HEK293 (cell line): ENCODE measurements around the gene CHD1.

Experiments used
- MYNN ChIP-seq: fragments of 450-650 bp; formaldehyde crosslinking; IDR thresholded peaks from 2 replicates; pipeline ENCODE4 v1.5.1; 2016; ENCODE audit warnings: missing biosample characterization, missing genetic modification characterization, borderline replicate concordance
- SALL2 ChIP-seq: fragments of 450-650 bp; formaldehyde crosslinking; IDR thresholded peaks from 2 replicates; pipeline ENCODE4 v1.5.0; 2017; ENCODE audit warnings: missing biosample characterization, mild to moderate bottlenecking, missing genetic modification characterization, borderline replicate concordance
- YY1 ChIP-seq: fragments of 450-650 bp; formaldehyde crosslinking; IDR thresholded peaks from 2 replicates; pipeline ENCODE4 v1.5.1; 2018; ENCODE audit warnings: missing biosample characterization, missing genetic modification characterization
- ZNF274 ChIP-seq, 2 experiments: fragments of 200-500 bp in 1 of 2; fragments of 450-650 bp in 1 of 2; sonication (Bioruptor generic) in 1 of 2; formaldehyde crosslinking in 1 of 2; IDR thresholded peaks; 2 replicates each; pipeline versions ENCODE4 v1.5.1 to v1.6.1; 2014 to 2016; ENCODE audit warnings: borderline replicate concordance in 1 of 2, inconsistent platforms in 1 of 2, low read length in 1 of 2, missing biosample characterization in 1 of 2, missing genetic modification characterization in 1 of 2
- ZNF324 ChIP-seq: fragments of 450-650 bp; formaldehyde crosslinking; IDR thresholded peaks from 2 replicates; pipeline ENCODE4 v1.5.1; 2016; ENCODE audit warnings: missing biosample characterization, missing genetic modification characterization
- ZNF391 ChIP-seq: fragments of 450-650 bp; formaldehyde crosslinking; IDR thresholded peaks from 2 replicates; pipeline ENCODE4 v1.5.1; 2016; ENCODE audit warnings: low read depth, missing biosample characterization, missing genetic modification characterization, borderline replicate concordance
- ZNF529 ChIP-seq: fragments of 450-650 bp; formaldehyde crosslinking; IDR thresholded peaks from 2 replicates; pipeline ENCODE4 v1.5.1; 2017; ENCODE audit warnings: missing genetic modification characterization, missing biosample characterization; ENCODE audit not compliant: insufficient replicate concordance
- ZNF549 ChIP-seq: fragments of 450-650 bp; IDR thresholded peaks from 2 replicates; pipeline ENCODE4 v1.5.1; 2018; ENCODE audit warnings: missing biosample characterization, missing genetic modification characterization, mild to moderate bottlenecking, inconsistent platforms, moderate library complexity
- ZSCAN23 ChIP-seq: fragments of 450-650 bp; formaldehyde crosslinking; IDR thresholded peaks from 2 replicates; pipeline ENCODE4 v1.5.1; 2016; ENCODE audit warnings: missing biosample characterization, missing genetic modification characterization
- TF ChIP-seq, protein P1 (sequence below): fragments of 450-650 bp; formaldehyde crosslinking; IDR thresholded peaks from 2 replicates; pipeline ENCODE4 v1.5.1; 2016; ENCODE audit warnings: missing biosample characterization, missing genetic modification characterization
- TF ChIP-seq, protein P2 (sequence below): fragments of 450-650 bp; IDR thresholded peaks from 2 replicates; pipeline ENCODE4 v1.5.1; 2018; ENCODE audit warnings: missing biosample characterization, mild to moderate bottlenecking, missing genetic modification characterization
- TF ChIP-seq, protein P3 (sequence below): fragments of 450-650 bp; formaldehyde crosslinking; IDR thresholded peaks from 2 replicates; pipeline ENCODE4 v1.5.1; 2016; ENCODE audit warnings: missing biosample characterization, missing genetic modification characterization
- TF ChIP-seq, protein P4 (sequence below): fragments of 450-650 bp; formaldehyde crosslinking; IDR thresholded peaks from 2 replicates; pipeline ENCODE4 v1.5.1; 2016; ENCODE audit warnings: missing biosample characterization, missing genetic modification characterization

DNA sequence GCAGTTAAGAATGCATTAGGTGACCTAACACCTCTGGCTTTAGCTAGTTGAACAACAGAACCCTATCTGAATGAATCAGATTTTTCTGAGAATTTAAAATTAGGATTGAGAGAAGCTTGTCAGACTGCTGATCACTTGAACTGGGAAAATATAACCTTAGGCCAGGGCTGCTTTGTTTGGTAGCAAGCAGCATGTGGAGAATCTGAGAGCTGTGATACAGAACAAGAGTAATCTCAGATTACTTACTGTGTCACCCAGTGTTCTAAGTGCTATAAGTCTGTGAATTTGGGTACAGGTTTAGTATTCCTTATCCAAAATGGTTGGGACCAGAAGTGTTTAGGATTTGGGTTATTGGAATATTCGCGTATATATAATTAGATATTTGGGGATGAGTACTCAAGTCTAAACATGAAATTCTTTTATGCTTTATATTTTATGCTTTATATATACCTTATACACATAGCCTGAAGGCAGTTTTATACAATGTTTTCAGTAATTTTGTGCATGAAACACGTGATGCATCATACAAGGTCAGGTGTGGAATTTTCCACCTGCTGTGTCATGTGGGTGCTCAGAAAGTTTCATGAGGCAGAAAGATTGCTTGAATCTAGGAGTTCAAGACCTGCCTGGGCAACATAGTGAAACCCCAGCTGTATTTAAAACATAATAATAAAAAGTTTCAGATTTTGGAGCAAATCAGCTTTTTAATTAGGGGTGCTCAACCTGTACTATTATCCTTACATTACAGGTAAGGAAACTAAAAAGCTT is 8.3 kb upstream of the CHD1 start:
- TF ChIP-seq, protein P1, sequence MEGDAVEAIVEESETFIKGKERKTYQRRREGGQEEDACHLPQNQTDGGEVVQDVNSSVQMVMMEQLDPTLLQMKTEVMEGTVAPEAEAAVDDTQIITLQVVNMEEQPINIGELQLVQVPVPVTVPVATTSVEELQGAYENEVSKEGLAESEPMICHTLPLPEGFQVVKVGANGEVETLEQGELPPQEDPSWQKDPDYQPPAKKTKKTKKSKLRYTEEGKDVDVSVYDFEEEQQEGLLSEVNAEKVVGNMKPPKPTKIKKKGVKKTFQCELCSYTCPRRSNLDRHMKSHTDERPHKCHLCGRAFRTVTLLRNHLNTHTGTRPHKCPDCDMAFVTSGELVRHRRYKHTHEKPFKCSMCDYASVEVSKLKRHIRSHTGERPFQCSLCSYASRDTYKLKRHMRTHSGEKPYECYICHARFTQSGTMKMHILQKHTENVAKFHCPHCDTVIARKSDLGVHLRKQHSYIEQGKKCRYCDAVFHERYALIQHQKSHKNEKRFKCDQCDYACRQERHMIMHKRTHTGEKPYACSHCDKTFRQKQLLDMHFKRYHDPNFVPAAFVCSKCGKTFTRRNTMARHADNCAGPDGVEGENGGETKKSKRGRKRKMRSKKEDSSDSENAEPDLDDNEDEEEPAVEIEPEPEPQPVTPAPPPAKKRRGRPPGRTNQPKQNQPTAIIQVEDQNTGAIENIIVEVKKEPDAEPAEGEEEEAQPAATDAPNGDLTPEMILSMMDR, result no peak
- TF ChIP-seq ZNF324 (tag by site-specific recombination) (no peak), ZNF549 (tag by site-specific recombination) (no peak), ZNF274 (IDR thresholded peaks at IDR 0.05; ENCODE audit: low read length) (no peak), ZNF274 (tag by site-specific recombination; IDR thresholded peaks at IDR 0.05; ENCODE audit: borderline replicate concordance) (no peak), MYNN (tag by site-specific recombination) (no peak), SALL2 (tag by site-specific recombination) (no peak), YY1 (tag by site-specific recombination) (no peak), ZNF391 (tag by site-specific recombination) (no peak), ZSCAN23 (tag by site-specific recombination) (no peak), ZNF529 (tag by site-specific recombination) (no peak)
- TF ChIP-seq, protein P2, sequence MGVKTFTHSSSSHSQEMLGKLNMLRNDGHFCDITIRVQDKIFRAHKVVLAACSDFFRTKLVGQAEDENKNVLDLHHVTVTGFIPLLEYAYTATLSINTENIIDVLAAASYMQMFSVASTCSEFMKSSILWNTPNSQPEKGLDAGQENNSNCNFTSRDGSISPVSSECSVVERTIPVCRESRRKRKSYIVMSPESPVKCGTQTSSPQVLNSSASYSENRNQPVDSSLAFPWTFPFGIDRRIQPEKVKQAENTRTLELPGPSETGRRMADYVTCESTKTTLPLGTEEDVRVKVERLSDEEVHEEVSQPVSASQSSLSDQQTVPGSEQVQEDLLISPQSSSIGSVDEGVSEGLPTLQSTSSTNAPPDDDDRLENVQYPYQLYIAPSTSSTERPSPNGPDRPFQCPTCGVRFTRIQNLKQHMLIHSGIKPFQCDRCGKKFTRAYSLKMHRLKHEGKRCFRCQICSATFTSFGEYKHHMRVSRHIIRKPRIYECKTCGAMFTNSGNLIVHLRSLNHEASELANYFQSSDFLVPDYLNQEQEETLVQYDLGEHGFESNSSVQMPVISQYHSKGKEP (tag by site-specific recombination), result no peak
- TF ChIP-seq, protein P3, sequence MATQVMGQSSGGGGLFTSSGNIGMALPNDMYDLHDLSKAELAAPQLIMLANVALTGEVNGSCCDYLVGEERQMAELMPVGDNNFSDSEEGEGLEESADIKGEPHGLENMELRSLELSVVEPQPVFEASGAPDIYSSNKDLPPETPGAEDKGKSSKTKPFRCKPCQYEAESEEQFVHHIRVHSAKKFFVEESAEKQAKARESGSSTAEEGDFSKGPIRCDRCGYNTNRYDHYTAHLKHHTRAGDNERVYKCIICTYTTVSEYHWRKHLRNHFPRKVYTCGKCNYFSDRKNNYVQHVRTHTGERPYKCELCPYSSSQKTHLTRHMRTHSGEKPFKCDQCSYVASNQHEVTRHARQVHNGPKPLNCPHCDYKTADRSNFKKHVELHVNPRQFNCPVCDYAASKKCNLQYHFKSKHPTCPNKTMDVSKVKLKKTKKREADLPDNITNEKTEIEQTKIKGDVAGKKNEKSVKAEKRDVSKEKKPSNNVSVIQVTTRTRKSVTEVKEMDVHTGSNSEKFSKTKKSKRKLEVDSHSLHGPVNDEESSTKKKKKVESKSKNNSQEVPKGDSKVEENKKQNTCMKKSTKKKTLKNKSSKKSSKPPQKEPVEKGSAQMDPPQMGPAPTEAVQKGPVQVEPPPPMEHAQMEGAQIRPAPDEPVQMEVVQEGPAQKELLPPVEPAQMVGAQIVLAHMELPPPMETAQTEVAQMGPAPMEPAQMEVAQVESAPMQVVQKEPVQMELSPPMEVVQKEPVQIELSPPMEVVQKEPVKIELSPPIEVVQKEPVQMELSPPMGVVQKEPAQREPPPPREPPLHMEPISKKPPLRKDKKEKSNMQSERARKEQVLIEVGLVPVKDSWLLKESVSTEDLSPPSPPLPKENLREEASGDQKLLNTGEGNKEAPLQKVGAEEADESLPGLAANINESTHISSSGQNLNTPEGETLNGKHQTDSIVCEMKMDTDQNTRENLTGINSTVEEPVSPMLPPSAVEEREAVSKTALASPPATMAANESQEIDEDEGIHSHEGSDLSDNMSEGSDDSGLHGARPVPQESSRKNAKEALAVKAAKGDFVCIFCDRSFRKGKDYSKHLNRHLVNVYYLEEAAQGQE (tag by site-specific recombination), result no peak
- TF ChIP-seq, protein P4, sequence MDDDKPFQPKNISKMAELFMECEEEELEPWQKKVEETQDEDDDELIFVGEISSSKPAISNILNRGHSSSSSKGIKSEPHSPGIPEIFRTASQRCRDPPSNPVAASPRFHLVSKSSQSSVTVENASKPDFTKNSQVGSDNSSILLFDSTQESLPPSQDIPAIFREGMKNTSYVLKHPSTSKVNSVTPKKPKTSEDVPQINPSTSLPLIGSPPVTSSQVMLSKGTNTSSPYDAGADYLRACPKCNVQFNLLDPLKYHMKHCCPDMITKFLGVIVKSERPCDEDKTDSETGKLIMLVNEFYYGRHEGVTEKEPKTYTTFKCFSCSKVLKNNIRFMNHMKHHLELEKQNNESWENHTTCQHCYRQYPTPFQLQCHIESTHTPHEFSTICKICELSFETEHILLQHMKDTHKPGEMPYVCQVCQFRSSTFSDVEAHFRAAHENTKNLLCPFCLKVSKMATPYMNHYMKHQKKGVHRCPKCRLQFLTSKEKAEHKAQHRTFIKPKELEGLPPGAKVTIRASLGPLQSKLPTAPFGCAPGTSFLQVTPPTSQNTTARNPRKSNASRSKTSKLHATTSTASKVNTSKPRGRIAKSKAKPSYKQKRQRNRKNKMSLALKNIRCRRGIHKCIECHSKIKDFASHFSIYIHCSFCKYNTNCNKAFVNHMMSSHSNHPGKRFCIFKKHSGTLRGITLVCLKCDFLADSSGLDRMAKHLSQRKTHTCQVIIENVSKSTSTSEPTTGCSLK, result no peak
